ENCODE results near the gene CNTF. TPM values are rescaled to one million over a fixed set of nuclear protein-coding genes. Genes with fewer than 3 reads are reported as not detected.

The CNTF gene
- total RNA-seq, 1 experiment from 2014 or later = 0.92 TPM

GRCh38 chr11:58628446-58628845 lies 6.0 kb downstream of the CNTF start:
- H3K9me3 ChIP-seq = no peaks in the 10 kb centered on the region
- DNase-seq = peak; percentile 68
- H3K4me3 ChIP-seq = no peak overlapping the region
- no peaks in the 10 kb centered on the region for H3K27me3 ChIP-seq
- H3K36me3 ChIP-seq = peaks cover 57% of the 10 kb centered on the region

GRCh38 chr11:58629857-58630256 lies 7.4 kb downstream of the CNTF start:
- Histone ChIP-seq H3K9me3 (no peaks in the 10 kb centered on the region), H3K4me3 (no peak overlapping the region), H3K27me3 (no peaks in the 10 kb centered on the region), H3K36me3 (peaks cover 44% of the 10 kb centered on the region)
- no peak for DNase-seq

GRCh38 chr11:58631378-58631777 lies 8.9 kb downstream of the CNTF start:
- no peak overlapping the region for H3K4me3 ChIP-seq
- no peak for DNase-seq
- no peaks in the 10 kb centered on the region for H3K9me3 ChIP-seq
- H3K36me3 ChIP-seq = peaks cover 29% of the 10 kb centered on the region
- no peaks in the 10 kb centered on the region for H3K27me3 ChIP-seq

GRCh38 chr11:58632510-58632909 lies 10.0 kb downstream of the CNTF start:
- Histone ChIP-seq H3K9me3 (no peaks in the 10 kb centered on the region), H3K4me3 (no peak overlapping the region), H3K36me3 (peaks cover 21% of the 10 kb centered on the region), H3K27me3 (no peaks in the 10 kb centered on the region)
- DNase-seq = no peak

- Histone ChIP-seq H3K27me3 (no peaks in the 10 kb centered on the region), H3K9me3 (no peaks in the 10 kb centered on the region), H3K36me3 (no peaks in the 10 kb centered on the region), H3K4me3 (no peak overlapping the region)
- DNase-seq = no peak
Measured at GRCh38 chr11:58636587-58636986, 14.1 kb downstream of the CNTF start.

- Histone ChIP-seq H3K36me3 (no peaks in the 10 kb centered on the region), H3K27me3 (no peaks in the 10 kb centered on the region), H3K9me3 (no peaks in the 10 kb centered on the region), H3K4me3 (no peak overlapping the region)
- no peak for DNase-seq
Measured at GRCh38 chr11:58637371-58637770, 14.9 kb downstream of the CNTF start.

GRCh38 chr11:58639103-58639502 lies 16.6 kb downstream of the CNTF start:
- Histone ChIP-seq H3K9me3 (no peaks in the 10 kb centered on the region), H3K4me3 (no peak overlapping the region), H3K36me3 (no peaks in the 10 kb centered on the region), H3K27me3 (no peaks in the 10 kb centered on the region)
- DNase-seq = no peak

GRCh38 chr11:58639669-58640068 lies 17.2 kb downstream of the CNTF start:
- no peak for DNase-seq
- Histone ChIP-seq H3K9me3 (no peaks in the 10 kb centered on the region; the same call in 1 of the 2 replicates), H3K4me3 (no peak overlapping the region), H3K36me3 (no peaks in the 10 kb centered on the region), H3K27me3 (no peaks in the 10 kb centered on the region)

- Histone ChIP-seq H3K27me3 (no peaks in the 10 kb centered on the region), H3K9me3 (no peaks in the 10 kb centered on the region; the same call in 1 of the 2 replicates), H3K36me3 (no peaks in the 10 kb centered on the region), H3K4me3 (no peak overlapping the region)
- no peak for DNase-seq
Measured at GRCh38 chr11:58640386-58641023, 18.0 kb downstream of the CNTF start.

GRCh38 chr11:58641341-58641740 lies 18.9 kb downstream of the CNTF start:
- DNase-seq = no peak
- Histone ChIP-seq H3K9me3 (no peaks in the 10 kb centered on the region; the same call in 1 of the 2 replicates), H3K4me3 (no peak overlapping the region), H3K27me3 (no peaks in the 10 kb centered on the region), H3K36me3 (no peaks in the 10 kb centered on the region)

GRCh38 chr11:58641803-58642581 lies 19.5 kb downstream of the CNTF start:
- no peak for DNase-seq

GRCh38 chr11:58645854-58646253 lies 23.4 kb downstream of the CNTF start:
- Histone ChIP-seq H3K36me3 (no peaks in the 10 kb centered on the region), H3K4me3 (no peak overlapping the region), H3K27me3 (no peaks in the 10 kb centered on the region), H3K9me3 (no peaks in the 10 kb centered on the region; the same call in 1 of the 2 replicates)
- no peak for DNase-seq

More at GRCh38 chr11:58641803-58642581, 19.5 kb downstream of the CNTF start:
- Histone ChIP-seq H3K36me3 (no peaks in the 10 kb centered on the region), H3K4me3 (no peak overlapping the region), H3K27me3 (no peaks in the 10 kb centered on the region), H3K9me3 (no peaks in the 10 kb centered on the region; the same call in 1 of the 2 replicates)

- Histone ChIP-seq H3K27me3 (no peaks in the 10 kb centered on the region), H3K9me3 (no peaks in the 10 kb centered on the region; the same call in none of the 2 replicates), H3K4me3 (no peak overlapping the region), H3K36me3 (no peaks in the 10 kb centered on the region)
- no peak for DNase-seq
Measured at GRCh38 chr11:58647141-58647699, 24.8 kb downstream of the CNTF start.

- Histone ChIP-seq H3K27me3 (no peaks in the 10 kb centered on the region), H3K9me3 (no peaks in the 10 kb centered on the region; the same call in none of the 2 replicates), H3K4me3 (no peak overlapping the region), H3K36me3 (no peaks in the 10 kb centered on the region)
- no peak for DNase-seq
Measured at GRCh38 chr11:58647866-58648265, 25.4 kb downstream of the CNTF start.

GRCh38 chr11:58649623-58650022 lies 27.2 kb downstream of the CNTF start:
- no peak for DNase-seq
- no peaks in the 10 kb centered on the region for H3K27me3 ChIP-seq
- H3K4me3 ChIP-seq = no peak overlapping the region
- no peaks in the 10 kb centered on the region; the same call in none of the 2 replicates for H3K9me3 ChIP-seq
- no peaks in the 10 kb centered on the region for H3K36me3 ChIP-seq

GRCh38 chr11:58650496-58650895 lies 28.0 kb downstream of the CNTF start:
- Histone ChIP-seq H3K36me3 (no peaks in the 10 kb centered on the region), H3K27me3 (no peaks in the 10 kb centered on the region), H3K4me3 (no peak overlapping the region), H3K9me3 (no peaks in the 10 kb centered on the region; the same call in 1 of the 2 replicates)
- DNase-seq = no peak

- H3K27me3 ChIP-seq = no peaks in the 10 kb centered on the region
- no peak for DNase-seq
- H3K36me3 ChIP-seq = no peaks in the 10 kb centered on the region
- H3K4me3 ChIP-seq = no peak overlapping the region
- H3K9me3 ChIP-seq = no peaks in the 10 kb centered on the region; the same call in 1 of the 2 replicates
Measured at GRCh38 chr11:58652726-58653280, 30.3 kb downstream of the CNTF start.
